OCI-LY7 (cell line): ENCODE measurements around the gene SEC11A. TPM values are rescaled to one million over a fixed set of nuclear protein-coding genes. Genes with fewer than 3 reads are reported as not detected.
"Not testable (repeated sequence)": the region's sequence is repeated elsewhere in the genome, so short reads cannot be mapped to it uniquely, and the experiment has no call there.

Experiments
- BruUV-seq: library from RNA; stranded (reverse); fragments of 400-500 nt; replicated peaks from 2 replicates; lab custom pipeline; 2021; lab: Mats Ljungman, UMichigan
- CTCF ChIA-PET: fragments of 300-600 bp; sonication (Branson Sonifier 250); formaldehyde crosslinking; loops from one replicate; lab custom pipeline; 2022; ENCODE audit warnings: antibody characterized with exemption; ENCODE audit not compliant: unreplicated experiment; lab: Charles Lee
- POLR2A ChIA-PET: fragments of 300-600 bp; sonication (Branson Sonifier 250); formaldehyde crosslinking; loops from one replicate; lab custom pipeline; 2022; ENCODE audit warnings: antibody characterized with exemption; lab: Charles Lee
- DNase-seq: peaks from one replicate; pipeline ENCODE4 v3.0.0-alpha.2; 2015; ENCODE audit warnings: low spot score
- H2AFZ ChIP-seq: fragments of 200-600 bp; sonication (generic), shearing (Covaris generic); 2 replicates; pipeline ENCODE4 v1.6.1; 2014; ENCODE audit warnings: mild to moderate bottlenecking, antibody characterized with exemption, low read length, moderate library complexity
- H3K27ac ChIP-seq: fragments of 200-600 bp; sonication (generic); 2 replicates; pipeline ENCODE4 v1.5.1; 2014; ENCODE audit warnings: mixed run types, low read depth, mild to moderate bottlenecking, moderate library complexity, low read length, inconsistent platforms; ENCODE audit not compliant: poor library complexity, severe bottlenecking
- H3K36me3 ChIP-seq: fragments of 200-600 bp; sonication (generic); 2 replicates; pipeline ENCODE4 v1.6.1; 2014; ENCODE audit warnings: mild to moderate bottlenecking, antibody characterized with exemption, low read length, moderate library complexity, mixed read lengths; ENCODE audit not compliant: insufficient read depth
- H3K4me1 ChIP-seq: fragments of 200-600 bp; sonication (generic); 2 replicates; pipeline ENCODE4 v1.5.1; 2014; ENCODE audit warnings: mild to moderate bottlenecking, low read length; ENCODE audit not compliant: insufficient read depth, poor library complexity, severe bottlenecking
- H3K4me2 ChIP-seq: fragments of 200-600 bp; sonication (generic); 2 replicates; pipeline ENCODE4 v1.6.1; 2014; ENCODE audit warnings: mild to moderate bottlenecking, low read length
- H3K4me3 ChIP-seq: fragments of 200-600 bp; sonication (generic); 2 replicates; pipeline ENCODE4 v1.5.1; 2014; ENCODE audit warnings: mild to moderate bottlenecking, low read depth, low read length; ENCODE audit not compliant: poor library complexity, severe bottlenecking
- H3K79me2 ChIP-seq: fragments of 200-600 bp; sonication (generic); 2 replicates; pipeline ENCODE4 v1.6.1; 2016; ENCODE audit warnings: low read depth, mild to moderate bottlenecking, low read length, moderate library complexity, mixed read lengths; ENCODE audit not compliant: insufficient read depth
- H3K9me2 ChIP-seq: fragments of 200-600 bp; sonication (generic); 2 replicates; pipeline ENCODE4 v1.6.1; 2016; ENCODE audit warnings: mild to moderate bottlenecking, low read length, mixed read lengths; ENCODE audit not compliant: insufficient read depth
- H3K9me3 ChIP-seq: fragments of 200-600 bp; sonication (generic); 2 replicates; pipeline ENCODE4 v1.6.1; 2014; ENCODE audit warnings: mild to moderate bottlenecking, mixed run types, low read length, mixed read lengths
- H4K20me1 ChIP-seq: fragments of 200-600 bp; sonication (generic); 2 replicates; pipeline ENCODE4 v1.6.1; 2014; ENCODE audit warnings: mild to moderate bottlenecking, antibody characterized with exemption, low read length, moderate library complexity, mixed read lengths; ENCODE audit not compliant: insufficient read depth
- CTCF ChIP-seq: fragments of 200-600 bp; sonication (generic); conservative IDR thresholded peaks from 2 replicates; pipeline ENCODE4 v1.5.1; 2014; ENCODE audit warnings: mild to moderate bottlenecking, antibody characterized with exemption, low read length, moderate library complexity, mixed read lengths
- EZH2phosphoT487 ChIP-seq: fragments of 200-600 bp; sonication (generic); IDR thresholded peaks from 2 replicates; pipeline ENCODE4 v1.6.1; 2018; ENCODE audit warnings: low read depth, borderline replicate concordance, mild to moderate bottlenecking, mixed run types, antibody characterized with exemption, low read length, moderate library complexity, mixed read lengths
- intact Hi-C: fragments of 100-400 bp; cut with micrococcal nuclease; formaldehyde crosslinking; loops from one replicate; pipeline ENCODE4 v1.10.0; 2022; ENCODE audit not compliant: unreplicated experiment
- total RNA-seq, 2 experiments: library from RNA; depleted of rRNA in 1 of 2; stranded (reverse); fragments of >200 nt in 1 of 2; shearing (Covaris generic) in 1 of 2; gene quantifications; 2 replicates each; pipeline ENCODE4 v1.2.3, GENCODE V29; 2014 to 2022

Gene SEC11A
- total RNA-seq, 2 experiments from 2014 or later: 41.4 to 93.6 TPM

DNA sequence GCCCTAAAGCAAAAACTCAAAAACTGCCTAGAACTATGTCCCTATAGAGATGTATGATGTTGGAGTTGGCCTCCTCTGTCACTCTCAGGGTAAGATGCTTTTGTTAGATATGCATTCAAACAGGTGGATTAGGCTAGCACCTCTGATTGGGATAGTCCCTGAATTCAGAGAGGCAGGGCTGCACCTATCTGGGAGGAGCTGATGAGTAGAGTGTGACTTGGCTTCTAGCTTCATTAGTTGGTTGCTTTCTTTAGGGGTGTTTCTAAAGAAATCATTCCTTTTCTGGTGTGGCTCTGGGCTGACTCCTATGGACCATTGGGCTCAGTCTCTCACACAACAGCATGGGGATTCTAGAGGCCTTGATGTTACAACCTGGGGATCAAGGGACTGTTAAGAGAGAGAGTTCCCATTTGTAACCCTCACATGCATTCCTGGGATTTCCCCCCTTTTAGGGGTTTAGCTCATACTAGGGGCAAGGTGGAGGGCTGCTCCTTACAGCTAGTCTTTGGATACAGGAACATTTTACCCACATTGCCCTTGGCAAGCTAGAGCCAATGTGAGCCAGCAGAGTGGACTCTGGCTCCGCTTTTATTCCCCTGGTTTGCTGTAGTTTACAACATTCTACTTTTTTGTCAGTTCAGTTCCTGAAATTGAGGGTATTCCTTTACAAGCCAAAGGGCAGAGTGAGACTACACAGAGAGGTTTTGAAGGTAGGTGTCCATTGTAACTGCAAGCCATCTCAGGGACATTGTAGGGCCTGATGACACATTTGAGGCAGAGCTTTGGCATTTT, 40.0 kb upstream of the SEC11A start:
- ChIA-PET CTCF (interaction anchor here (0.6 kb wide), 1 partner anchor 69 kb away, joined by 3 read pairs; no protein-coding TSS in a partner anchor), POLR2A (interaction anchor here (0.7 to 1.0 kb wide), 2 partner anchors 9 to 31 kb away, joined by 3 to 4 read pairs; no protein-coding TSS in a partner anchor)
- Histone ChIP-seq H3K4me3 (no peak overlapping the region), H3K9me2 (no peaks in the 10 kb centered on the region), H3K27ac (no peak overlapping the region), H3K4me2 (no peak overlapping the region), H4K20me1 (peaks cover 27% of the 10 kb centered on the region; the same call in 1 of the 2 replicates), H3K36me3 (peaks cover 50% of the 10 kb centered on the region), H3K9me3 (no peaks in the 10 kb centered on the region), H3K79me2 (peaks cover 100% of the 10 kb centered on the region), H2AFZ (no peak overlapping the region), H3K4me1 (peaks cover 47% of the 10 kb centered on the region)
- DNase-seq: no peak
- intact Hi-C loops: no loop called here
- no TSS peak for BruUV-seq
- TF ChIP-seq EZH2phosphoT487: no peak
- no peak for TF ChIP-seq CTCF

DNA sequence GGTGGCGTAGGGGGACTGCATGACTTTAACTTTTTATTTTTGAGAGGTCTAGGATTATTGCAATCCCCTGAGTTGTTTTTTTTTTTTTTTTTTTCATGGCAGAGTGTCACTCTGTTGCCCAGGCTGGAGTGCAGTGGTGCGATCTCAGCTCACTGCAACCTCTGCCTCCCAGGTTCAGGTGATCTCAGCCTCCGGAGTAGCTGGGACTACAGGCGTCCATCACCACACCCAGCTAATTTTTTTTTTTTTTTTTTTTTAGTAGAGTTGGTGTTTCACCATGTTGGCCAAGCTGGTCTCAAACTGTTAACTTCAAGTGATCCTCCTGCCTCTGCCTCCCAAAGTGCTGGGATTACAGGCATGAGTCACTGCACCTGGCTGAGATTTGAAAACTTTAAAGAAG, 39.0 kb upstream of the SEC11A start:
- POLR2A ChIA-PET: interaction anchor here (0.7 to 1.3 kb wide), 4 partner anchors 20 to 100 kb away, joined by 3 to 4 read pairs (median 4); no protein-coding TSS in a partner anchor
- Histone ChIP-seq H3K79me2 (peaks cover 100% of the 10 kb centered on the region), H3K4me1 (peaks cover 45% of the 10 kb centered on the region), H4K20me1 (peaks cover 27% of the 10 kb centered on the region; the same call in 1 of the 2 replicates), H3K36me3 (peaks cover 50% of the 10 kb centered on the region)
- H3K27ac ChIP-seq, DNase-seq, BruUV-seq, H3K4me3 ChIP-seq, H3K9me2 ChIP-seq, CTCF ChIA-PET, H3K9me3 ChIP-seq, H2AFZ ChIP-seq, H3K4me2 ChIP-seq: not testable (repeated sequence)
- intact Hi-C loops: loop anchor here (5.0 kb wide), 1 partner anchor 158 kb away; no protein-coding TSS in a partner anchor

GRCh38 chr15:84752700-84753099, 36.8 kb upstream of the SEC11A start:
- no TSS peak for BruUV-seq
- no peak for DNase-seq
- ChIA-PET CTCF (interaction anchor here (0.6 kb wide), 1 partner anchor 628 kb away, joined by 4 read pairs; the partner anchor contains the start of gene AKAP13), POLR2A (interaction anchor here (0.6 to 2.3 kb wide), 6 partner anchors 12 to 614 kb away, joined by 3 to 7 read pairs (median 4); partner anchors contain the start of genes SEC11A and WDR73)
- Histone ChIP-seq H2AFZ (no peak overlapping the region), H4K20me1 (peaks cover 18% of the 10 kb centered on the region; the same call in 1 of the 2 replicates), H3K9me2 (no peaks in the 10 kb centered on the region), H3K79me2 (peaks cover 89% of the 10 kb centered on the region), H3K36me3 (peaks cover 50% of the 10 kb centered on the region), H3K9me3 (no peaks in the 10 kb centered on the region), H3K4me3 (no peak overlapping the region), H3K4me1 (peaks cover 40% of the 10 kb centered on the region), H3K27ac (peak overlapping the region; percentile 4), H3K4me2 (peak overlapping the region; percentile 53)
- intact Hi-C loops: loop anchor here (5.0 kb wide), 1 partner anchor 155 kb away; no protein-coding TSS in a partner anchor
- TF ChIP-seq EZH2phosphoT487 (no peak), CTCF (no peak)
